Chondrocyte (in vitro differentiated cells): Measurements from ENCODE around the gene LRRC27. TPM values are rescaled to one million over a fixed set of nuclear protein-coding genes. Genes with fewer than 3 reads are reported as not detected.

ENCODE experiments used
- DNase-seq: peaks from one replicate; pipeline ENCODE4 v3.0.0; 2021; ENCODE audit warnings: mixed read lengths, low spot score
- H3K27ac Mint-ChIP-seq: one replicate; pipeline ENCODE4 v1.8.0; 2021; ENCODE audit warnings: mild to moderate bottlenecking, moderate library complexity, mixed read lengths; ENCODE audit not compliant: unreplicated experiment
- H3K27me3 Mint-ChIP-seq: 2 replicates; pipeline ENCODE4 v1.8.0; 2021; ENCODE audit warnings: low read depth, mixed read lengths
- H3K36me3 Mint-ChIP-seq: 2 replicates; pipeline ENCODE4 v1.8.0; 2021; ENCODE audit warnings: low read depth, mixed read lengths
- H3K4me1 Mint-ChIP-seq: 2 replicates; pipeline ENCODE4 v1.8.0; 2021; ENCODE audit warnings: low read depth, mild to moderate bottlenecking, mixed read lengths
- H3K4me3 Mint-ChIP-seq: one replicate; pipeline ENCODE4 v1.8.0; 2021; ENCODE audit warnings: mild to moderate bottlenecking, moderate library complexity, mixed read lengths; ENCODE audit not compliant: unreplicated experiment
- H3K9me3 Mint-ChIP-seq: 2 replicates; pipeline ENCODE4 v1.8.0; 2021; ENCODE audit warnings: low read depth, mixed read lengths
- total RNA-seq: library from RNA; stranded (reverse); gene quantifications from 3 replicates; pipeline ENCODE4 v1.2.1, GENCODE V29; 2021
- TF ChIP-seq, protein P1 (sequence below): fragments of 200-600 bp; sonication (generic); IDR thresholded peaks from 2 replicates; pipeline ENCODE4 v1.5.0; 2021; ENCODE audit warnings: antibody characterized with exemption, mild to moderate bottlenecking, moderate library complexity

LRRC27 gene
- total RNA-seq, 1 donor from 2014 or later: 13.2 TPM

DNA sequence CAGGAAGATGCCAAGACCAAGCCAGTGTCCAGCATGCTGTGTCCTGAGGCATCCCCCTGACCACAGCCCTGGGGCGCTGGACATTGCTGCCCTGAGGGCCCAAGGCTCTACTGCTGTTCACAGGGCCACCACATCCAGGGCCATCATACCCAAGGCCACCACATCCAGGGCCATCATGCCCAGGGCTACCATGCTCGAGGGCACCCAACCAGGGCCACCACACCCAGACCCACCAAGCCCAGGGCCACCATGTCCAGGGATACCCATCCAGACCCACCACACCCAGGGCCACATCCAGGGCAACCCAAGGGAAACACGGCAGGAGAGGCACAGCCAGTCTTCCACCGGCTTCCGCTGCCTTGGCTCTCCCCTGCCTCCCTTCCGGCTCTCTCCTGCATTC is 41.4 kb upstream of the LRRC27 start:
- peaks cover 9% of the 10 kb centered on the region for H3K4me1 Mint-ChIP-seq
- no peaks in the 10 kb centered on the region for H3K27me3 Mint-ChIP-seq
- peaks cover 15% of the 10 kb centered on the region for H3K9me3 Mint-ChIP-seq
- no peak overlapping the region for H3K27ac Mint-ChIP-seq
- DNase-seq: peak; percentile 63
- H3K4me3 Mint-ChIP-seq: no peak overlapping the region
- TF ChIP-seq, protein P1, sequence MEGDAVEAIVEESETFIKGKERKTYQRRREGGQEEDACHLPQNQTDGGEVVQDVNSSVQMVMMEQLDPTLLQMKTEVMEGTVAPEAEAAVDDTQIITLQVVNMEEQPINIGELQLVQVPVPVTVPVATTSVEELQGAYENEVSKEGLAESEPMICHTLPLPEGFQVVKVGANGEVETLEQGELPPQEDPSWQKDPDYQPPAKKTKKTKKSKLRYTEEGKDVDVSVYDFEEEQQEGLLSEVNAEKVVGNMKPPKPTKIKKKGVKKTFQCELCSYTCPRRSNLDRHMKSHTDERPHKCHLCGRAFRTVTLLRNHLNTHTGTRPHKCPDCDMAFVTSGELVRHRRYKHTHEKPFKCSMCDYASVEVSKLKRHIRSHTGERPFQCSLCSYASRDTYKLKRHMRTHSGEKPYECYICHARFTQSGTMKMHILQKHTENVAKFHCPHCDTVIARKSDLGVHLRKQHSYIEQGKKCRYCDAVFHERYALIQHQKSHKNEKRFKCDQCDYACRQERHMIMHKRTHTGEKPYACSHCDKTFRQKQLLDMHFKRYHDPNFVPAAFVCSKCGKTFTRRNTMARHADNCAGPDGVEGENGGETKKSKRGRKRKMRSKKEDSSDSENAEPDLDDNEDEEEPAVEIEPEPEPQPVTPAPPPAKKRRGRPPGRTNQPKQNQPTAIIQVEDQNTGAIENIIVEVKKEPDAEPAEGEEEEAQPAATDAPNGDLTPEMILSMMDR: no peak
- H3K36me3 Mint-ChIP-seq: no peaks in the 10 kb centered on the region

DNA sequence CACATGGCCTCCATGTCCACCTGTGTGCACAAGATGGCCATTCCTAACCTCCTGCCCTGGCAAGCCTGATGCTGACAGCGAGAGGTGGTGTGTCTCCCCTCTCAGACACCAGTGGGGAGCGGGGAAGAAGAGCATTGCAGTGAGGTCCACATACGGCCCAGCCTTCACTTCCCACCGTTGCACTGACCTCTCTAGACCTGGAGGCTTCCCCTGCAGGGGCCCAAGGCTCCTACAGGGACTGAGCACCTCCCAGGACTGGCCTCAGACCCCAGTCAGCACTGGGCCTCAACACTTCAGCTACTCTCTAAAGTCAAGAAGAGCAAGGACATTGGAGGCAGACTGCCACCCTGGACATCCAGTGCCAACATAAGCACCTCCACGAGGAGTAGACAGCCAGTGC is 40.2 kb upstream of the LRRC27 start:
- Mint-ChIP-seq H3K9me3 (peaks cover 15% of the 10 kb centered on the region), H3K36me3 (no peaks in the 10 kb centered on the region), H3K27ac (no peak overlapping the region), H3K4me3 (no peak overlapping the region), H3K4me1 (peaks cover 9% of the 10 kb centered on the region), H3K27me3 (no peaks in the 10 kb centered on the region)
- TF ChIP-seq, protein P1: no peak
- peak; percentile 72 for DNase-seq

DNA sequence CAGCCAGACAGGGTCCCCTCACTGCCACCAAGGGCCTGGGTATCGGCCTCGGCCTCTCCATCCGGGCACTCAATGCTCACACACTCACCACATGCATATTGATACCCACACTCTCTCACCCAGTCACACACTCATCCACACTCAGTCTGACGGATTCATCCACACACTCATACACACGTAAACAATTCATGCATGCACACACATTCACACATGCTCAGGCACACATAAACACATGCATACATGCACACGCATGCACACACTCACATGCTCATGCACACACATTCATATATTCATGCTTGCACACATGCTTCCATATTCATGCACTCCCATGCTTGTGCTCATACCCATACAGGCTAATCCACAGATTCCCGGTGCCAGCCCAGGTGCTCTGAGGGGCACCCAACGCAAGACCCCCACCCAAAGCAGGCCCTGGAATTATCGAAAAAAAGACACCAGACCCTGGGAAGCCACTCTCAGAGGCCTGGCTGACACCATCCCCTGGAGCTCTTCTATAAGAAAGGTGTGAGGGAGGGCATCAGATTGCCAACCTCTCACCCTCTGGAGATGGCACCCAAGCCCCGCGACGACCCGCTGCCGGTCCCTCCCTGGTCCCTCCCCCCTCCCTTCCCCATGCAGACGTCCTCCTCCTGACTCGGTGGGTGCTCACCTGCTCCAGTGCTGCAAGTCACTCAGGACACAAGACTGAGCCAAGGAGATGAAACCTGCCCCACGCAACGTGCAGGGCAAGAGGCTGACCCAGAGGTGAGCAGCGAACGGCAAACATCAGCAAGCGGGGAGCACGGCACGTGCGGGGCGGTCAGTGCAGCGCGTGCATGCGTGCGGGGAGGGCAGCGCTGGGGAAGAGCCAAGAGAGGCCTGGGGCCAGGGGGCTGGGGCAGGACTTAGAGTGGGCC is 39.4 kb upstream of the LRRC27 start:
- Mint-ChIP-seq H3K36me3 (no peaks in the 10 kb centered on the region), H3K9me3 (peaks cover 15% of the 10 kb centered on the region), H3K4me1 (peaks cover 9% of the 10 kb centered on the region), H3K4me3 (no peak overlapping the region), H3K27ac (no peak overlapping the region), H3K27me3 (peaks cover 1% of the 10 kb centered on the region)
- DNase-seq: no peak
- TF ChIP-seq, protein P1: no peak

DNA sequence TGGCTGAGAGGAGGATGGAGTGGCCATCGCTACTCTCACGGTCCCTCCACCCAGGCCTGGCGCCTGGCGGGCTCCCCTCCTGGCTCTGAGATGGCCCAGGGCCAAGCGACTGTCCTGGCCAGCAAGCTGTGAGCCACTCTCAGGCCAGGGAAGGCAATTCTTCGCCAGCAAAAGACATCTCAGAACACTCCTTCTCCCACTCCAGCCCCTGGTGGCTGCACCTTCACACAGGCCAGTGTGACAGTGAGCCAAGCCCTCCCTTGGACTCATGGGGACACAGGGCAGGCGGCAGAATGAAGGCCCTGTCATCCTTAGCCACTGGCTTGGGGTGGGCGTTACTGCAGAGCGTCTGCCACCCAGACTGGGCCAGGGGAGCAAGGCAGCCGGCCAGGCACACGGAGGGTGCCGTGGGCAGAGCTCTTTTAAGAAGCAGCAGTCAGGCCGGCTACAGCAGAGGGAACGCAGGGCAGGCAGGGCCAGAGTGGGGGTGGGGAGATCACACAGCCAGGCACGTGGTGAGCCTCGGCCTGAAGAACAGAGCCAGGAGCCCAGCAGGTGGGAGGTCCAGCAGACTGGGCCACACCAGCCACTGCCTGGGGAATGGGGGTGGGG is 38.7 kb upstream of the LRRC27 start:
- H3K36me3 Mint-ChIP-seq: no peaks in the 10 kb centered on the region
- H3K4me3 Mint-ChIP-seq: no peak overlapping the region
- peaks cover 9% of the 10 kb centered on the region for H3K4me1 Mint-ChIP-seq
- no peak overlapping the region for H3K27ac Mint-ChIP-seq
- peaks cover 1% of the 10 kb centered on the region for H3K27me3 Mint-ChIP-seq
- peak; percentile 81 for DNase-seq
- TF ChIP-seq, protein P1: no peak
- peaks cover 13% of the 10 kb centered on the region for H3K9me3 Mint-ChIP-seq

DNA sequence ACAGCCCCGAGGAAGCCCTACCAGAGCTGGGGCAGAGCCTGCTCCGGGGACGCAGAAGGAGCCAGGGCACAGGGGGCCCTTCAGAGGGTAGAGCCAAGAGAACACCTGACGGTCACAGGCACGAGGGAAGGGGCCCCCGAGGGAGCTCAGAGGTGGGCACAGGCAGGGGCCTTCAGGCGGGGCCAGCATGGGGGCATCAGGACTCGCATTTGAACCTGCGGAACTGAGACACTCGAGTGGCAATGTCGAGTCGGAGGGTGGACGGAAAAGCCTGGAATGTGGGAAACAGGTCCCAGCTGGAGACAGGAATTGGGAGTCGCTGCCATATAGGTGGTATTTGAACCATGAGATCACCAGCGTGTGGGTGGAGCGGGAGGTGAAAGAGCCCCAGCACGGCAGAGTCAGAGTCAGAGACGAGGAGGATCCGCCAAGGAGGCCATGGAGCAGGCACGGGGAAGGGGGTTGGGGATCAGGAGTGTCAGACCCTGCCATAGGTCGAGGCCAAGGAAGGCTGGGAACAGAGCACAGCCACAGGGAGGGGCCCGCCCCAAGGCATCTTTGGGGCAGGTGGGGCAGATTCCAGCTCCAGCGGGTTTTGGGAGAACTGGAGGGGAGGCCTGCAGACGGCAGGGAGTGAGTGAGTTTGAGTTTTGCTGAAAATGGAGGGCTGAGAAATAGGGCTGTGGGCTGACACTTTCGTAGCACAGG is 38.0 kb upstream of the LRRC27 start:
- Mint-ChIP-seq H3K4me3 (no peak overlapping the region), H3K4me1 (peaks cover 9% of the 10 kb centered on the region), H3K27me3 (peaks cover 1% of the 10 kb centered on the region), H3K36me3 (no peaks in the 10 kb centered on the region), H3K27ac (peak overlapping the region; percentile 49), H3K9me3 (peaks cover 8% of the 10 kb centered on the region)
- TF ChIP-seq, protein P1: no peak
- peak; percentile 85 for DNase-seq
